ENCODE results near the gene KLF9. TPM values are rescaled to one million over a fixed set of nuclear protein-coding genes. Genes with fewer than 3 reads are reported as not detected.

KLF9 gene
- total RNA-seq, 1 donor from 2014 or later = 6.3 TPM

DNA sequence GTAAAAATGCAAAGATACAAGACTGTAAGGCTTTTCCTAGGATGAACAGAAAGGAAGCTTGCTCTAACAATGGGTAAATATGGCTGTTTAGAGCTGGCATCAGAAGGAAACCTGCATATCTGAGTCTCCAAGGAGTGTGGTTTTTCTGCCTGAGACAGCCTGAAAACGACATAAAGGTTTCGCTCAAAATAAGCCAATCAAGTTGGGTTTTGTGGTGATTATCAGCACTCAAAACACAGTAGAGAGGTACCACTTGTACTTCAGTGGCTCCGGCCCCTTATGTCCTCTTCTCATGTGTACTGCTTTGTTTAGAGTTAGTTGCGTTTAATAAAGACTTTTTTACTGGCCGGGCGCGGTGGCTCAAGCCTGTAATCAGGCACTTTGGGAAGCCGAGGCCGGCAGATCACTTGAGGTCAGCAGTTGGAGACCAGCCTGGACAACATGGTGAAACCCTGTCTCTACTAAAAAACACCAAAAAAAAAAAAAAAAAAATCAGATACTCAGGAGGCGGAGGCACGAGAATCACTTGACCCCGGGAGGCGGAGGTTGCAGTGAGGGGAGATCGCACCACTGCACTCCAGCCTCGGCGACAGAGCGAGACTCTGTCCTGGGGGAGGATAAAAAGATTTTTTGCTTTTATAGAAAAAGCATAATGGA is 39.4 kb downstream of the KLF9 start:
- TF ChIP-seq, protein P1, sequence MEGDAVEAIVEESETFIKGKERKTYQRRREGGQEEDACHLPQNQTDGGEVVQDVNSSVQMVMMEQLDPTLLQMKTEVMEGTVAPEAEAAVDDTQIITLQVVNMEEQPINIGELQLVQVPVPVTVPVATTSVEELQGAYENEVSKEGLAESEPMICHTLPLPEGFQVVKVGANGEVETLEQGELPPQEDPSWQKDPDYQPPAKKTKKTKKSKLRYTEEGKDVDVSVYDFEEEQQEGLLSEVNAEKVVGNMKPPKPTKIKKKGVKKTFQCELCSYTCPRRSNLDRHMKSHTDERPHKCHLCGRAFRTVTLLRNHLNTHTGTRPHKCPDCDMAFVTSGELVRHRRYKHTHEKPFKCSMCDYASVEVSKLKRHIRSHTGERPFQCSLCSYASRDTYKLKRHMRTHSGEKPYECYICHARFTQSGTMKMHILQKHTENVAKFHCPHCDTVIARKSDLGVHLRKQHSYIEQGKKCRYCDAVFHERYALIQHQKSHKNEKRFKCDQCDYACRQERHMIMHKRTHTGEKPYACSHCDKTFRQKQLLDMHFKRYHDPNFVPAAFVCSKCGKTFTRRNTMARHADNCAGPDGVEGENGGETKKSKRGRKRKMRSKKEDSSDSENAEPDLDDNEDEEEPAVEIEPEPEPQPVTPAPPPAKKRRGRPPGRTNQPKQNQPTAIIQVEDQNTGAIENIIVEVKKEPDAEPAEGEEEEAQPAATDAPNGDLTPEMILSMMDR (conservative IDR thresholded peaks at IDR 0.05; ENCODE audit: low read depth, low read length) = no peak
- H3K4me3 ChIP-seq (ENCODE audit: low read depth, low read length) = no peak overlapping the region
- DNase-seq (ENCODE audit: low read depth) = no peak

DNA sequence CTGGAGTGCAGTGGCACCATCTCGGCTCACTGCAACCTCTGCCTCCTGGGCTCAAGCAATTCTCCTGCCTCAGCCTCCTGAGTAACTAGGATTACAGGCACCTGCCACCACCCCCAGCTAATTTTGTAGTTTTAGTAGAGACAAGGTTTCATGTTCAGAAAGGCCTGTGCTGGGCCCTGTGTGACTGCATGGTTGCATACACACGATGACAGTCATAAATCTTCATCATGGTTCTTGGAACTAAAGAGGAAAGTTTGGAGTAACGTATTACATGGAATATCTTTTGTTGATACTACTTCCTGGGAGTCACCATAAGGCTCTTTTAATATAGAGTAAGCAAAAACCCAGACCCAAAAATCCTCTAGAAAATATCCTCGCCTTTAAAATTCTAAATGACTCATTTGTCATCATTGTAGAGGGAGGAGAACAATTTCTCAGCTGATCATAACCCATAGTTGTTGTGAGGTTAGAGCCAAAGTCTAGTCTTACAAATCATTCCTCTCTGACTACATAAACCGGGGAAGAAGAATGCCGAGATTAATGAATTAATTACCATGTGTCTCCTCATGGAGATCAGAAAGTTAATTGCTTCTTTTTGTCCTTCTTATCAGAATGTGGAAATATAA is 47.0 kb downstream of the KLF9 start:
- no peak overlapping the region for H3K4me3 ChIP-seq (ENCODE audit: low read depth, low read length)
- DNase-seq (ENCODE audit: low read depth) = no peak
- TF ChIP-seq, protein P1 (conservative IDR thresholded peaks at IDR 0.05; ENCODE audit: low read depth, low read length) = no peak

DNA sequence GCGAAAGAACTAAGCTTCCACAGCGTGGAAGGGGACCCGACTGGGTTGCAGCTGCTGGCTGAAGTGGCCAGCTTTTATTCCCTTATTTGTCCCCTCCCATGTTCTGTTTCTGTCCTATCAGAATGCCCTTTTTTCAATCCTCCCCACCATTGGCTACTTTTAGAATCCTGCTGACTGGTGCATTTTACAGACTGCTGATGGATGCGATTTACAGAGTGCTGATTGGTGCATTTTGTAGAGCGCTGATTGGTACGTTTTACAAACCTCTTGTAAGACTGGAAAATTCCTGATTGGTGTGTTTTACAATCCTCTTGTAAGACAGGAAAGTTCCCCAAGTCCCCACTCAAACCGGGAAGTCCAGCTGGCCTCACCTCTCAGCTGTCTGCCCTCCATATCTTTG is 50.7 kb downstream of the KLF9 start:
- H3K4me3 ChIP-seq (ENCODE audit: low read depth, low read length) = no peak overlapping the region
- DNase-seq (ENCODE audit: low read depth) = no peak
- TF ChIP-seq, protein P1 (conservative IDR thresholded peaks at IDR 0.05; ENCODE audit: low read depth, low read length) = no peak

DNA sequence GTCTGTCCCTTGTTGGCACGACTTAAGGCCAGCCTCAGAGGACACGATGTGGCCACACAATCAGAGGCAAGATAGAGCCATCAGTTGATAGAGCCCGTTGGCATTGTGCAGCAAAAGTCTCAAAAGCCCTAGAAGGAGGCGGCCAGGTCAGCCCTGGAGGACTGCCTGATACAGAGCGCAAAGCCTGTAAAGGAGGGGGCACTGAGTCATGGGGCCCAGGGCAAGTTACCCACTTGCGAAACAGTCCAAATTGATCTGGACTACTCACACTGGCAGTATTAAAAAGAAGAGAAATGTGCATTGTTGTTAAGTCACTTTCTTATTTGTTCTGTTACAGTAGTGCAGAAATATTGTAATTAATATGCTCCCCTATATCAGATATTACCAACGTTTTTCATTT is 51.5 kb downstream of the KLF9 start:
- H3K4me3 ChIP-seq (ENCODE audit: low read depth, low read length) = no peak overlapping the region
- no peak for DNase-seq (ENCODE audit: low read depth)
- TF ChIP-seq, protein P1 (conservative IDR thresholded peaks at IDR 0.05; ENCODE audit: low read depth, low read length) = no peak

DNA sequence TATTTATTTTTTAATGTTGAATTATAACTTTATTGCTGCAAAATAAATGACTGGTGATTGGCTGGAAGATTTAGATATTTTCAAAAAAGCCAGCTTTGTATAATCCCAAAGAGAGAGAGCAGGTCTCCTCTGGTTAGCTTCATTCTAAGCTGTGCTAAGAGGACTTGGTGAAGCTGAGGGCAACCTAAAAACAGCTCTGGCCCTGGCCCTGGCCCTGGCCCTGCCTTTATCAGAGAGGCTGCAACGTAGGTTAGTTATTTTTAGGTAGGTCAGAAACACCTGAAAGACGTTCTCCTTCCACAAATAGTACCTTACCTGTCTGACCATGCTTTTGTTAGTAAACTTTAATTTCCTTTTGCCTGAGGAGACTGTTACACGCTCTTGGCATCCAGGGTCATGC is 58.7 kb downstream of the KLF9 start:
- DNase-seq (ENCODE audit: low read depth) = no peak
- no peak overlapping the region for H3K4me3 ChIP-seq (ENCODE audit: low read depth, low read length)
- TF ChIP-seq, protein P1 (conservative IDR thresholded peaks at IDR 0.05; ENCODE audit: low read depth, low read length) = no peak

DNA sequence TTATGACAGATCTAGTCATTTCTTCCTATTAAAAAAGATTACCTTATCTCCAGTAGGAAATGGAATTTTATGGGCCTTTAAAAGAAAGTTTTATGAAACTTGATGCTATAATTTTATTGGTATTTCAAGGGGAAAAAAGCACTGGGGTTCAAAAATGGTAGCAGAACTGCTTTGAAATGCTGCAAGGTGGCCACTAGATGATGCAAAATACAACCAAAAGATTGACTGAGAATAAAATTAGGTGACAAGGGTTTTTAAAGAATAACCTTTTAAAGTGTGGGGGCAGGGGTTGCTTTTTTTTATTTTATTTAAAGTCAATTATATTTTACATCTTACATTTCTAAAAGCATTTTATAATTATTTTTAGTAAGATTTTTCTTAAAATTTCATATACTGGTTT is 61.7 kb downstream of the KLF9 start:
- no peak overlapping the region for H3K4me3 ChIP-seq (ENCODE audit: low read depth, low read length)
- DNase-seq (ENCODE audit: low read depth) = no peak
- TF ChIP-seq, protein P1 (conservative IDR thresholded peaks at IDR 0.05; ENCODE audit: low read depth, low read length) = peak; percentile 55

DNA sequence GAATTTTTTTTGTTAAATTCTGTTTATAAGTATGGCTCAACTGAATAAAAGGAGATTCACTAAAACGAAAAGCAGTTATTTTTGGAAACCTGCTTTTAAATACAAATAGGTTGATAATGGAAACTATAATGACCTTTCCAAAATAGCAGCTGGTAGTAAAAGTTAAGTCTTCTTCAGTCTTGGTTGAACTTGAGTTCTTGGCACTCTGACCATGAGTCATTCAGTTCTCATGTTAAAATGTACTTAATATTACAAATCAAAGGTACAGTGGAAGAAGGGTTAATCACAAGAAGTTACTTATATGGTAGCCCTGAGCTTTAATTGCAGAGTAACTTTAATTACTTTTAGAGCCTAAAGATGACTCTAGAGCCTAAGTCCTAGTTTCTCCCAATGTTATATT is 62.1 kb downstream of the KLF9 start:
- no peak overlapping the region for H3K4me3 ChIP-seq (ENCODE audit: low read depth, low read length)
- DNase-seq (ENCODE audit: low read depth) = no peak
- TF ChIP-seq, protein P1 (conservative IDR thresholded peaks at IDR 0.05; ENCODE audit: low read depth, low read length) = no peak
